ENCODE data around the gene TGM3. TPM values are rescaled to one million over a fixed set of nuclear protein-coding genes. Genes with fewer than 3 reads are reported as not detected.

The TGM3 gene
- total RNA-seq, 1 donor from 2014 or later: 1.4 TPM

DNA sequence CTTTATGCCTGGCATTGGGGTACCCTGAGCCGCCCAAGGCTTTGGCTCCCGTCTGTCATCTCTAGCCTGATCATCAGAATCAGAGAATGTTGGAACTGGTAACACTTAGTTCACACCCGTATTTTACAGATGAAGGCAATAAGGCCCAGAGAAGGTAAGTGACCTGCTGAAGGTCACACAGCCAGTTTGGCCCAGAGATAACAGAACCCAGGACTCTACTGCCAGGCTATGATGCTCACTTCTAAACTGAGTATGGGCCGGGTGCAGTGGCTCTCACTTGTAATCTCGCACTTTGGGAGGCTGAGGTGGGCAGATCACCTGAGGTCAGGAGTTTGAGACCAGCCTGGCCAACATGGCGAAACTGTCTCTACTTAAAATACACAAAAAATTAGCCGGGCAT lies 83.1 kb downstream of the TGM3 start:
- DNase-seq (ENCODE audit: low spot score): no peak

DNA sequence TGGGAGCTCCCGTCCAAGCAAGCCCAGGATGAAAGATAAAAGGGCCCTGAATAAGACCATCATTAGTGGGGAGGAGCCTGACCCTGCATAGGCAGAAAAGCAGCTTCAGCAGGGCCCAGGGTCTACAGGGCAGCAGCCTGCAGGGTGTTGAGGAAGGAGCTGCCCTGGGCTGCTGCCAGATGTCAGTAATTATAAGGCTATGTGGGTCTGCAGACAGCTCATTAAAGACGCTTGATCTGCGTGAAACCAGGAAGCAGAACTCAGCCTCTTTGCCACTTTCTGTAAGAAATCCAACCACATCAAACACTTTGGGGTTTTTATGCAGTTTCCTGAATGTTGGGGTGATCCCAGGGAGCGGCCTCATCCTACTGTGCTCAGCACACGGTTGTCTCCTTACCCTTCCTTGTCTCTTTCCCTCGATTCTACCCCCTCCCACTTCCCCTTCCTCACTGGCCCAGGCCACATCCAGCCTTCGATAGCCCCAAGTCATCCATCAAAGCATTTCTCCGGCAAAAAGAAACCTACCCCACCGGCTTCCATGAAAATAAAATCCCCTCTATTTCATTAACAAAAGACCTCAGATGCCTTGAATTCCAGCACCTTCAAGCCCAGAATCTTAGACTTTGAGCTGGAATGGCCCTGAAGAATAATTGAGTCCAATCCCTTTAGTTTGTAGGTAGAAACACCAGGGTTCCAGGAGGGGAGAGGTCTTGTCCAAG lies 83.9 kb downstream of the TGM3 start:
- DNase-seq (ENCODE audit: low spot score): no peak

DNA sequence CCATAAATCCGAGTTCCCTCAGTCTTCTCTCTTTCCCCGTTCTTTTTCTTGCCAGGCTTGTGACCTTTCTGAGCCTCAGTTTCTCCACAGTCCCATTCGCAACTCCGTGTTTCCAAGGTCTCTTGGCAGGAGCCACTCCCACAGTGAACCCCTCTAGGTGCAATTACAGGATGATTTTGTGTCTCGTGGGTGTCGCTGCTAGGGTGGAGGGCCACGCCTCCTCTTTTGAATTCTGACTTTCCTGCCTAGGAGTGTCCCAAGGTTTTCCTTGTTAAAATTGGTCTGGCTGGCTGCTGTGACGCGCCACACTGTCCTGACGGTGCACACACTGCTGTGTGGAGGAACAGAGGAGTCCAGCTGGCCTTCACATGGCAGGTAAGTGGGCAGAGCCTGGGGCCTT lies 84.8 kb downstream of the TGM3 start, which contains the start of gene TGM6:
Gene TGM6, plus strand, starts transcription at position 301 of the 400 bp plus-strand sequence. Its CDS starts 68 bp downstream, at position 369.
- no peak for DNase-seq (ENCODE audit: low spot score)

DNA sequence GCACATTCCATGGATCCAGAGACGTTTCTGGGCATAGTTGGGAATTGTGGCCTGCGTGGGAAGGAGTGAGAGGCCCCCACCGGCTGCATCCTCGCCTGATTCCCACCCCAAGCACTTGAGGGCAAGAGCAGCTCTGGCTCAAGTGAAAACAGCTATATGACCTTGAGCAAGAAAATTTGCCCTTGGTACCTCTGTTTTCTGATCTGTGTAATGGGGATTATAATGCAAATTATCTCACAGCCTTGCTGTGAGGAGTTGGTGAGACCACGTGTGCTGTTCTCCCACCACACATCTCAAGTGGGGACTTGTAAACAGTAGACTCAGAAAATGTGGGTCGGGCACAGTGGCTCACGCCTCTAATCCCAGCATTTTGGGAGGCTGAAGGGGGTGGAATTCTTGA lies 85.5 kb downstream of the TGM3 start:
- no peak for DNase-seq (ENCODE audit: low spot score)

DNA sequence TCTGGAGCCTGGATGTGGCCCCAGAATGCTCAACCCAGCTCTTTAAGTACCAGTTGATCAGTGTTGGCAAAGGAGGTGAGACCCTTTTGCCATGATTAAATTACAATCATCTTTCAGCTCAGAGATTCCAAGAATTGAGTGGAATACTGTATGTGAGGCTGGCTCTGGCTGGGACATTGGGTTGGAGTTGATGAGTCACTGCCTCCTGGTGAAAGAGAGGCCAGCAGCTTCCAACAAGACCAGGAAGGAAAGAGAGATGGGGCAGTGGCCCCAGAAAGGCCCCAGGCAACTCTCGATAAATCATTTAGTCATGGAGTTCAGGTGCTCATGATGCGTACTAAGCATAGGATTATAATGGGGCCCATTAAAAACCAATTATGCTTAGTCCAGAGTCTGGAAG lies 87.0 kb downstream of the TGM3 start:
- no peak for DNase-seq (ENCODE audit: low spot score)

DNA sequence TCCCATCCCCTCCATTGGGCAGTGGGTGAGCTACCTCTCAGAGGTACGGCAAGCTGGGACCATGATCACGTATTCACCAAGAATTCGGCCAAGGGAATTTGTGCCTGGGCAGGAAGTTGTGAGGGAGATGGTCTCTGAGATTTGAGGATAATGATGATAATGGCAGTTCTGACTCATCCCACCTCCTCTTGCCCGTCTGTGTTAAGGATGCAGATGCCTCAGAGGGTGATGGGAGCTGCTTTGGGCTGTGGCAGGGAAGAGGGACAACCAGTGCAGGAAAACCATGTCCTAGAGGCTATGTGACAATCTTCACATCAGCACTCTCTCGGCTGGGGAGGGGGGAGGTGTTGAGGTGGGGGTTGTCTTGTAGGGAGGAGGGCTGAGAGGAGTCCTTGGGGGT lies 89.2 kb downstream of the TGM3 start:
- no peak for DNase-seq (ENCODE audit: low spot score)

DNA sequence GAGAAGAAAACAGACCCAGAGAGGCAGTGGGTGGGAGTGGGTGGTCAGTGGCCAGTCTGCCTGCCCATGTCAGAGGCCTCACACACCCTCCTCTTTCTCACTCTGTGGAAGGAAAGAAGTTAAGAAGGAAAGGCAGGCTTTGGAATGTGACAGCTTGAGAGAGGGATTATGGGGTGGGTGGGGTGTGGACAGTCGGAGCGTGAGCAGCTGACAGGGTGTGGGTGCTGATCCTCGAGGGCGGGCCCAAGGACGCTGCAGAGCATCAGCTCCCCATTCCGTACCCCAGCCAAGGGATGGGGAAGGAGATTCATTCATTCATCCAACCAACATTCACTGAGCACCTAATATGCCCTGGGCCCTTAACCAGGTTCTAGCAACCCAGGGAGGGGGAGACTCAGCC lies 89.7 kb downstream of the TGM3 start:
- DNase-seq (ENCODE audit: low spot score): no peak

DNA sequence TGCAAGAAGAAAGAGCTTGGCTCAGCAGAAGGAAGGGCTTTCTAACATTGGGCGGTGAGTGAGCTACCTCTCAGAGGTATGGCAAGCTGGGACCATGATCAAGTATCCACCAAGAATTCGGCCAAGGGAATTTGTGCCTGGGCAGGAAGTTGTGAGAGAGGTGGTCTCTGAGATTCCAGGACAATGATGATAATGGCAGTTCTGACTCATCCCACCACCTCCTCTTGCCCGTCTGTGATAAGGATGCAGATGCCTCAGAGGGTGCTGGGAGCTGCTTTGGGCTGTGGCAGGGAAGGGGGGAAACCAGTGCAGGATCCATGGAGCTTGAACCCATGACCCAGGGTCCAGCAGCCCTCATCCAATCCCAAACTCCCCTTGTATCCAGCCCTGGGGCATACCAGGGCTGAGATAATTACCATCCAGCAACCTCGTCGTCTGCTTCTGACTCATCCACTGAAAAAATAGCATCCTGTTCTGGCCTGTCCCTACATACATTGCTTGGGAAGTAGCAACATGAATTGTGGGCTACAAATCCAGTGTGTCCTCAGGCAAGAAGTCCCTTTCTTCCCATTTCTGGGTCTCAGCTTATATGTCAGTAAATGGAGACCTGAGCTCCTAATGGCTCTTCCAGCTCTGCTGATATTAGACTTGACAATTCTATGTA lies 90.8 kb downstream of the TGM3 start:
- no peak for DNase-seq (ENCODE audit: low spot score)

DNA sequence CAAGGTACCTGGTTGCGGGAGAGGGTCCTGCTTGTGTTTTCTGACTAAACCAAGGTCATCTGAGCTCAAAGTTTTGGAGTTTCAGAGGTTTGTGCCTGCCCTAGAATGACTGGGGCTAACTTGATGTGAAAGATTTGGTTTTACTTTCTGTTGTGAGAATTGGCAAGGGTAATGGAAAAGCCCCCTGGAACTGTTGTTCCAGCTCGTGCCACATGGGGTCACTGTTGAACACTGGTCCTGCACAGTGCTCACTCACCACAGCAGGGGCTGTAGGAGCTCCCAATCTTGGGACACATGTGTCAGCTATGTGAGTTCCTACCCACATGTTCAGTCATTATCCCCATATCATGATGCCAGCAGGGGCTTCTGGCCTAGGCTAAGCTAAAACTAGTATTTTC lies 91.4 kb downstream of the TGM3 start:
- DNase-seq (ENCODE audit: low spot score): no peak

DNA sequence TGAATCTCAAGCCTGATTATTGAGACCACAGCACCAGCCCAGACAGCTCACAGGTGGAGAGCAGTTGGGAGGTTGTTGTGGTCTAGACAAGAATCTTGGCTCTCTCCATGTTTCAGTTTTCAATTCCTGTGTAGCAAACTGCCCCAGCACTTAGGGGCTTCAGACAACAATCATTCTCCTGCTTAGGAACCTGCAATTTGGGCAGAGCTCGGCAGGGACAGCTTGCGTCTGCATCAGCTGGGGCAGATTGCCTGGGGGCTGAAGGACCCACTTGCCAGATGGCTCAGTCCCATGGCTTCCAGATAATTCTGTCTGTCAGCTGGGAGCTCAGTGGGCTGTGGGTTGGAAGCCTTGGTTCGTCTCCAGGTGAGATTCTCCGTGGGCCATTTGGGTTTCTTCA lies 91.8 kb downstream of the TGM3 start:
- no peak for DNase-seq (ENCODE audit: low spot score)

Other genes starting within 250 kb of the TGM3 start
- 21.0 TPM for gene STK35, start 194.2 kb upstream of the TGM3 start, total RNA-seq
- gene TGM6, start 84.9 kb downstream of the TGM3 start, total RNA-seq: not detected
- 85.8 TPM for gene SNRPB, start 174.8 kb downstream of the TGM3 start, total RNA-seq
- gene ZNF343, start 212.9 kb downstream of the TGM3 start, total RNA-seq: 12.3 TPM
- gene TMC2, start 240.6 kb downstream of the TGM3 start, total RNA-seq: 0.12 TPM